BE2C (cell line): ENCODE results near the gene NUMB.

Experiments used
- DNase-seq: peaks from one replicate; pipeline ENCODE4 v3.0.0-alpha.2; 2020
- H3K27me3 ChIP-seq: fragments of 250-450 bp; sonication (Bioruptor Pico); 2 replicates; pipeline ENCODE4 v1.5.1; 2020; ENCODE audit warnings: mild to moderate bottlenecking
- H3K36me3 ChIP-seq: fragments of 250-450 bp; sonication (Bioruptor Pico); 2 replicates; pipeline ENCODE4 v1.5.1; 2020; ENCODE audit warnings: mild to moderate bottlenecking
- H3K4me1 ChIP-seq: fragments of 250-450 bp; sonication (Bioruptor Pico); 2 replicates; pipeline ENCODE4 v1.5.1; 2020
- H3K4me3 ChIP-seq: 2 replicates; pipeline ENCODE4 v1.5.1; 2011; ENCODE audit warnings: low read depth, low read length
- H3K9me3 ChIP-seq: fragments of 250-450 bp; sonication (Bioruptor Pico); 2 replicates; pipeline ENCODE4 v1.5.1; 2020
- TF ChIP-seq, protein P1 (sequence below): IDR thresholded peaks from 2 replicates; pipeline ENCODE4 v1.5.1; 2012; ENCODE audit warnings: mild to moderate bottlenecking, low read depth, low read length

Gene NUMB

DNA sequence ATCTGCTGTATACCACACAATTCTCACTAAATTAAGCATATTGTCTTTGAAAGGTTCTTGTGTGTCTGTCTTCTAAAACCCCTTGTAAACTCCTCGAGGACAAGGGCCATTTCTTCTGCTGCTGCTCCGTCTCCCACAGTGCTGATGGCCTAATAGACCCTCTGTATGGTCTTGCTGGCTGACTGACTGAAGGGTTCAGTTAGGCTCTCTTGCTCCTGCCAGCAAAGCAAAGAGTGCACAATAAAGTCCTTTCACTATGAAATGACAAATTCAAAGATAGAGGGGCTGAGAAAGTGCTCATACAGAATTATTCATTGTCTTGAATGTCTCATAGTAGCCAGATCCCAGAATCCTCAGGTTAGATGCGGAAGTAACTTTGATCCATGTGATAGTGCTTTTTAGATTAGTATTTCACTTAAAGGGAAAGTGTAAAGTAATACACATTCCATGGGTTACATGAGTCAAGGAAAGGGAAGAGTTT lies 18.1 kb upstream of the NUMB start:
- H3K27me3 ChIP-seq = no peaks in the 10 kb centered on the region
- no peaks in the 10 kb centered on the region for H3K36me3 ChIP-seq
- TF ChIP-seq, protein P1, sequence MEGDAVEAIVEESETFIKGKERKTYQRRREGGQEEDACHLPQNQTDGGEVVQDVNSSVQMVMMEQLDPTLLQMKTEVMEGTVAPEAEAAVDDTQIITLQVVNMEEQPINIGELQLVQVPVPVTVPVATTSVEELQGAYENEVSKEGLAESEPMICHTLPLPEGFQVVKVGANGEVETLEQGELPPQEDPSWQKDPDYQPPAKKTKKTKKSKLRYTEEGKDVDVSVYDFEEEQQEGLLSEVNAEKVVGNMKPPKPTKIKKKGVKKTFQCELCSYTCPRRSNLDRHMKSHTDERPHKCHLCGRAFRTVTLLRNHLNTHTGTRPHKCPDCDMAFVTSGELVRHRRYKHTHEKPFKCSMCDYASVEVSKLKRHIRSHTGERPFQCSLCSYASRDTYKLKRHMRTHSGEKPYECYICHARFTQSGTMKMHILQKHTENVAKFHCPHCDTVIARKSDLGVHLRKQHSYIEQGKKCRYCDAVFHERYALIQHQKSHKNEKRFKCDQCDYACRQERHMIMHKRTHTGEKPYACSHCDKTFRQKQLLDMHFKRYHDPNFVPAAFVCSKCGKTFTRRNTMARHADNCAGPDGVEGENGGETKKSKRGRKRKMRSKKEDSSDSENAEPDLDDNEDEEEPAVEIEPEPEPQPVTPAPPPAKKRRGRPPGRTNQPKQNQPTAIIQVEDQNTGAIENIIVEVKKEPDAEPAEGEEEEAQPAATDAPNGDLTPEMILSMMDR = no peak
- no peaks in the 10 kb centered on the region for H3K4me1 ChIP-seq
- DNase-seq = no peak
- H3K9me3 ChIP-seq = no peaks in the 10 kb centered on the region
- no peak overlapping the region for H3K4me3 ChIP-seq

DNA sequence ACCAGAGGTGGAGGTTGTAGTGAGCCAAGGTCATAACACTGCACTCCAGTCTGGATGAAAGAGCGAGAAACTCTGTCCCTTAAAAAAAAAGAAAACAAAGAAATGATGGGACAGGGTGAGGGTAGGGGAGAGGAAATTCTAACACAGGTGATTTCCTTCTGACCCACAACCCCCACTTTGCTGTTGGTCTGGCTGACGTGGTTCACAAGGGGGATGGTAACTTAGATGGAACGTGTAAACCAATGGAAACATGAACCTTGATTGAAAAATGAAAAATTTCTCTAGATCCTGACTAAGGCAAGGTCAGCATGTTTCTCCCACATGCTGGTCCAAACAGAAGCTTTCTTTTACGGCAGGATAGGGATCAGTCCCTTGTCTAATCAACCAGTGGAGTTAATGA lies 16.6 kb upstream of the NUMB start:
- no peak for DNase-seq
- Histone ChIP-seq H3K4me3 (no peak overlapping the region), H3K9me3 (no peaks in the 10 kb centered on the region), H3K27me3 (no peaks in the 10 kb centered on the region), H3K36me3 (no peaks in the 10 kb centered on the region), H3K4me1 (no peaks in the 10 kb centered on the region)
- TF ChIP-seq, protein P1 = no peak

DNA sequence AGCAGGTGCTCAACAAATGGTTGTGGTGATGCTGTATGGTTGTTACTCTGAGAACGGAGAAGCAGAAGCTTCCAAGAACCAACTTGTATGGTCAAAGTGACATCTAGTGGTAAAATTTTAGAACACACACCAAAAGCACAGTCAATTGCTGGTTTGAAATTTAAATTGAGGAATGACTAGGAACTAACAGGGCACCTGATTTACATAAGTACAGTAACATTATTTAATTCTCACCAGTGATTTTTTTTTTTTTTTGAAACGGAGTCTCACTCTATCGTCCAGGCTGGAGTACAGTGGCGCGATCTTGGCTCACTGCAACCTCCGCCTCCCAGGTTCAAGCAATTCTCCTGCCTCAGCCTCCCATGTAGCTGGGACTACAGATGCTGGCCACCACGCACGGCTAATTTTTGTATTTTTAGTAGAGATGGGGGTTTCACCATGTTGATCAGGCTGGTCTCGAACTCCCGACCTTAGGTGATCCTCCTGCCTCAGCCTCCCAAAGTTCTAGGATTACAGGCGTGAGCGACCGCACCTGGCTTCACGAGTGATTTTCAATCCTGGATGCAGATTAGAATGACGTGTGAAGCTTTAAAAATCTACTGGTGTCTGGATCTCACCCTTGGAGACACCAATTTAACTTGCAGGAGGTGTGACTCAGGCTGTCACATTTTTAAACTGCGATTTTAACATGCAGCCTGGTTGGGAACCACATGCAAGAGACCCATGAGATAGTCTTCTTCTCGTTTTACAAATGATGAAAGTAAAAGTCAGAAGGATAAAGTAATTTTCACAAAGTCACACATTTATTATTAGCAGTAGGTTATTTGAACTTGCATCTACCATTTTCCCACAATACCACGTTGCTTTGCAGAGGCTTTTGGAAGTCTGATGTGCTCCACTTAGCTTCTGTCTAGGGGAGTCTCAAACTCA lies 14.1 kb upstream of the NUMB start:
- H3K36me3 ChIP-seq = no peaks in the 10 kb centered on the region
- peaks cover 10% of the 10 kb centered on the region for H3K4me1 ChIP-seq
- no peak overlapping the region for H3K4me3 ChIP-seq
- H3K27me3 ChIP-seq = no peaks in the 10 kb centered on the region
- peak; percentile 28 for DNase-seq
- TF ChIP-seq, protein P1 = peak; percentile 75
- no peaks in the 10 kb centered on the region for H3K9me3 ChIP-seq

DNA sequence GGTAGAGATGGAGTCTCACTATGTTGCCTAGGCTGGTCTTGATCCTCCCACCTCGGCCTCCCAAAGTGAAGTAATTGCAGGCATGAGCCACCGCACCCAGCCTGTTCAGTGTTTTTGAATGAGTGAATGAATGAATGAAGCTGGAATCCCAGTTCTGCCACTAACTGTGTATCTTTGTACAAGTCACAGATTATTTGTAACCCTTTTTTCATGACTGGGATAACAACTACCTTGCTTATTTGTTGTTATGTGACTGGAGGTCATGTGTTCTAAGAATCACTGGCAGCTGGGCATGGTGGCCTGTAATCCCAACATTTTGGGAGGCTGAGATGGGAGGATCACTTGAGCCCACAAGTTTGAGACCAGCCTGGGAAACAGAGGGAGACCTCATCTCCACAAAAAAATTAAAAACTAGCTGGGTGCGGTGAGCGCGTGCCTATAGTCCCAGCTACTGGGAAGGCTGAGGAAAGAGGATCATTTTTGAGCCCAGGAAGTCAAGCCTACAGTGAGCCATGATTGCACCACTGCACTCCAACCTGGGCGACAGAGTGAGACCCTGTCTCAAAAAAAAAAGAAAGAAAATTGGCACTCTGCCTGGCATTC lies 13.3 kb upstream of the NUMB start:
- no peaks in the 10 kb centered on the region for H3K9me3 ChIP-seq
- no peaks in the 10 kb centered on the region for H3K27me3 ChIP-seq
- DNase-seq = no peak
- no peak overlapping the region for H3K4me3 ChIP-seq
- peaks cover 18% of the 10 kb centered on the region for H3K4me1 ChIP-seq
- H3K36me3 ChIP-seq = no peaks in the 10 kb centered on the region
- TF ChIP-seq, protein P1 = no peak

DNA sequence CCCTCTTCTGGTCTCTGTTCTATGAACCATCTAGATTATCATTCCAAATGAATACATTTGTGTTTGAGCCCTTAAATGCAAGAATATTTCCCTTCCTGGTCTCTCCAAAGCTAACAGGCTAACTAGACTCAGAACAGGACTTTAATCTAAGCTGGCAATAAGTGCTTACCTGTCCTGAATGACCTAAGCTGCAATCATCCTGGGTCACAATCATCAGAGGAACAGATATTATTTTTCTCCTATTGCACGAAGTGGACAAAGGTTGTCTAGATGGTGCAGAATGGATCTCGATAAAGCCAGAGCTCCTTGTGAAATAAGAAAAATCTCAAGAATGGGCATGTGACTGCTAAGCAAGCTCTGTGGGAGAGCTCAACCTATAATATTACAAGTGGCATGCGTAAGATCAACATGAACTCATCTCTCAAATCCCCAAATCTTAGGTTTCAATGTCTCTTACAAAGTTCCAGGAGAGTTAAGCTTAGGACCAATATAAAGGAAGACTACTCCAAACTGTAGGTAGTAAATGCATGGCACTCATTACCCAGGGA lies 10.6 kb upstream of the NUMB start:
- Histone ChIP-seq H3K36me3 (no peaks in the 10 kb centered on the region), H3K4me1 (peaks cover 25% of the 10 kb centered on the region), H3K9me3 (no peaks in the 10 kb centered on the region), H3K4me3 (no peak overlapping the region), H3K27me3 (no peaks in the 10 kb centered on the region)
- no peak for DNase-seq
- TF ChIP-seq, protein P1 = no peak

DNA sequence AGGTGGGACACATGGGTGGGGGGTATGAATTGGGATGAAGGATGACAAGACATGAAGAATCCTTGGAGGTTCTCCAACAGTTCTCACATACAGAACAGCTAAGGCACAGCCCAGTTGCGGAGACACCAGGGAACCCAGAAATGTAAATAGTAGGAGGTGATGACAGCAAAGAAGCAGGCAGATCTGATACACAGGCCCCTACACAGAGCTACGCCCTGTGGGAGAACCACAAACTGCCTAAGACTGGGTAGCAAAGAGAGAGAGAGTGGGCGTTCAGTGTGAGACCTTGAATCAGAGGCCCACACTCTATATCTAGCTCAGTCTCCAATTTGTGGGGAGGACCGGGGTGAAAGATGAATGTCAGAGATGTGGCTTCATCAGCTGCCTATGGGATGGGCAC lies 9.5 kb upstream of the NUMB start:
- DNase-seq = no peak

More for the DNA sequence above, 9.5 kb upstream of the NUMB start:
- H3K36me3 ChIP-seq = no peaks in the 10 kb centered on the region
- no peak overlapping the region for H3K4me3 ChIP-seq
- H3K4me1 ChIP-seq = peaks cover 29% of the 10 kb centered on the region
- TF ChIP-seq, protein P1 = no peak
- no peaks in the 10 kb centered on the region for H3K9me3 ChIP-seq
- no peaks in the 10 kb centered on the region for H3K27me3 ChIP-seq
